Brain microvascular endothelial cell (primary cell): ENCODE measurements around the gene ZBTB37.
"Not testable (repeated sequence)": the region's sequence is repeated elsewhere in the genome, so short reads cannot be mapped to it uniquely, and the experiment has no call there.

Experiments used
- DNase-seq: peaks from one replicate; pipeline ENCODE4 v3.0.0-alpha.2; 2020
- H3K27ac ChIP-seq: fragments of 250-450 bp; sonication (Bioruptor Pico); 2 replicates; pipeline ENCODE4 v1.5.1; 2020; ENCODE audit warnings: mild to moderate bottlenecking, moderate library complexity
- H3K27me3 ChIP-seq: fragments of 250-450 bp; sonication (Bioruptor Pico); replicated peaks from 2 replicates; pipeline ENCODE4 v1.5.1; 2020; ENCODE audit warnings: mild to moderate bottlenecking
- H3K36me3 ChIP-seq: fragments of 250-450 bp; sonication (Bioruptor Pico); replicated peaks from 2 replicates; pipeline ENCODE4 v1.5.1; 2020; ENCODE audit warnings: mild to moderate bottlenecking
- H3K4me3 ChIP-seq: 2 replicates; pipeline ENCODE4 v1.5.1; 2011; ENCODE audit warnings: low read depth, mild to moderate bottlenecking, control low read depth, low read length, moderate library complexity
- CTCF ChIP-seq: IDR thresholded peaks from 2 replicates; pipeline ENCODE4 v1.5.1; 2011; ENCODE audit warnings: low read depth, mild to moderate bottlenecking, moderate library complexity, low read length, control low read depth, inconsistent platforms; ENCODE audit errors: missing control alignments
- in situ Hi-C: cut with HindIII; loops from 2 replicates; pipeline ENCODE4 v1.10.0; 2017; ENCODE audit warnings: low sequenced_read_pairs, low pct_ligation_motif_present

The ZBTB37 gene

GRCh38 chr1:173917635-173918493, 49.7 kb downstream of the ZBTB37 start:
- in situ Hi-C loops: no loop called here
- Histone ChIP-seq H3K4me3 (no peak overlapping the region), H3K27ac (no peak overlapping the region), H3K36me3 (no peaks in the 10 kb centered on the region), H3K27me3 (no peaks in the 10 kb centered on the region)
- DNase-seq: no peak
- no peak for TF ChIP-seq CTCF

- Histone ChIP-seq H3K27me3 (no peaks in the 10 kb centered on the region), H3K36me3 (no peaks in the 10 kb centered on the region), H3K27ac (no peak overlapping the region), H3K4me3 (no peak overlapping the region)
- DNase-seq: no peak
- no peak for TF ChIP-seq CTCF
- in situ Hi-C loops: no loop called here
These were observed 52.7 kb downstream of the ZBTB37 start for GRCh38 chr1:173920861-173921260.

- no peak for TF ChIP-seq CTCF
- in situ Hi-C loops: no loop called here
- no peak overlapping the region for H3K27ac ChIP-seq
- H3K4me3 ChIP-seq: no peak overlapping the region
- no peaks in the 10 kb centered on the region for H3K27me3 ChIP-seq
- DNase-seq: no peak
- no peaks in the 10 kb centered on the region for H3K36me3 ChIP-seq
These were observed 57.4 kb downstream of the ZBTB37 start for GRCh38 chr1:173925306-173926242.

- DNase-seq, H3K27ac ChIP-seq, H3K27me3 ChIP-seq, H3K4me3 ChIP-seq, in situ Hi-C loops, H3K36me3 ChIP-seq: not testable (repeated sequence)
These were observed 62.4 kb downstream of the ZBTB37 start for GRCh38 chr1:173930541-173930940.

GRCh38 chr1:173934440-173934839, 66.3 kb downstream of the ZBTB37 start:
- in situ Hi-C loops: no loop called here
- Histone ChIP-seq H3K36me3 (peaks cover 17% of the 10 kb centered on the region), H3K27ac (no peak overlapping the region), H3K27me3 (no peaks in the 10 kb centered on the region), H3K4me3 (no peak overlapping the region)
- TF ChIP-seq CTCF: no peak
- no peak for DNase-seq

GRCh38 chr1:173937062-173937461, 68.9 kb downstream of the ZBTB37 start:
- peaks cover 32% of the 10 kb centered on the region for H3K36me3 ChIP-seq
- in situ Hi-C loops: no loop called here

More at GRCh38 chr1:173937062-173937461, 68.9 kb downstream of the ZBTB37 start:
- Histone ChIP-seq H3K27ac (no peak overlapping the region), H3K27me3 (no peaks in the 10 kb centered on the region), H3K4me3 (no peak overlapping the region)
- no peak for TF ChIP-seq CTCF
- DNase-seq: no peak
